NCI-H460 (cell line): Measurements from ENCODE around the gene HSPB6. TPM values are rescaled to one million over a fixed set of nuclear protein-coding genes. Genes with fewer than 3 reads are reported as not detected.
"Not testable (repeated sequence)": the region's sequence is repeated elsewhere in the genome, so short reads cannot be mapped to it uniquely, and the experiment has no call there.

Experiments
- DNase-seq: peaks from one replicate; pipeline ENCODE4 v3.0.0-alpha.2; 2016; ENCODE audit warnings: low read depth; ENCODE audit errors: extremely low read depth
- total RNA-seq: library from RNA; depleted of rRNA; stranded (reverse); fragments of >200 nt; shearing (Covaris generic); gene quantifications from 2 replicates; pipeline ENCODE4 v1.2.3, GENCODE V29; 2014

Gene HSPB6
- total RNA-seq, 1 experiment from 2014 or later = 3.7 TPM

DNA sequence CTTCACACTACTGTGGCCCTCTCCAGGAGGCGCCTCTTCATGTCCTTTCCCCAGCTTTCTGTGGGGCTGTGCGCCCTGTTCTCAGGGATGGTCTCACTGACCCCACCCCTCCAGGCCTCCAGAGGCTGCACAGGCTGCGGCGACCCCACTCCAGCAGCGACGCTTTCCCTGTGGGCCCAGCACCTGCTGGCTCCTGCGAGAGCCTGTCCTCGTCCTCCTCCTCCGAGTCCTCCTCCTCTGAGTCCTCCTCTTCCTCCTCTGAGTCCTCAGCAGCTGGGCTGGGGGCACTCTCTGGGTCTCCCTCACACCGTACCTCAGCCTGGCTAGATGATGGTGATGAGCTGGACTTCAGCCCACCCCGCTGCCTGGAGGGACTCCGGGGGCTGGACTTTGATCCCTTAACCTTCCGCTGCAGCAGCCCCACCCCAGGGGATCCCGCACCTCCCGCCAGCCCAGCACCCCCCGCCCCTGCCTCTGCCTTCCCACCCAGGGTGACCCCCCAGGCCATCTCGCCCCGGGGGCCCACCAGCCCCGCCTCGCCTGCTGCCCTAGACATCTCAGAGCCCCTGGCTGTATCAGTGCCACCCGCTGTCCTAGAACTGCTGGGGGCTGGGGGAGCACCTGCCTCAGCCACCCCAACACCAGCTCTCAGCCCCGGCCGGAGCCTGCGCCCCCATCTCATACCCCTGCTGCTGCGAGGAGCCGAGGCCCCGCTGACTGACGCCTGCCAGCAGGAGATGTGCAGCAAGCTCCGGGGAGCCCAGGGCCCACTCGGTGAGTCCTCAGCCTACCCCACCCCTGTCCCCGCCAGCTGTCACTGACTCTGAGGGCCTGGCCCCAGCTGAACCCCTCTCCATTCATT lies 29.7 kb upstream of the HSPB6 start:
- no peak for DNase-seq

DNA sequence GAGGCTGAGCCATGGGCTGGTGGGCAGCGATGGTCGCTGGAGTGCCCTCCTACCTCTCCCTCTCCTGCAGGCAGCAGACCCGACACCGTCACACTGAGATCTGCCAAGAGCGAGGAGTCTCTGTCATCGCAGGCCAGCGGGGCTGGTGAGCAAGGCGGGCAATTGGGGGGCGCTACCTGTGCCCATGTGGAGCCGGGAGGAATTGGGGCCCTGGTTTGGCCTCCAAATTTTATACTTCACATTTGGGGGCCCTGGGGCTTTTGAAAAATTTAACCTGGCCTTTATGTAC lies 28.5 kb upstream of the HSPB6 start:
- DNase-seq = no peak

DNA sequence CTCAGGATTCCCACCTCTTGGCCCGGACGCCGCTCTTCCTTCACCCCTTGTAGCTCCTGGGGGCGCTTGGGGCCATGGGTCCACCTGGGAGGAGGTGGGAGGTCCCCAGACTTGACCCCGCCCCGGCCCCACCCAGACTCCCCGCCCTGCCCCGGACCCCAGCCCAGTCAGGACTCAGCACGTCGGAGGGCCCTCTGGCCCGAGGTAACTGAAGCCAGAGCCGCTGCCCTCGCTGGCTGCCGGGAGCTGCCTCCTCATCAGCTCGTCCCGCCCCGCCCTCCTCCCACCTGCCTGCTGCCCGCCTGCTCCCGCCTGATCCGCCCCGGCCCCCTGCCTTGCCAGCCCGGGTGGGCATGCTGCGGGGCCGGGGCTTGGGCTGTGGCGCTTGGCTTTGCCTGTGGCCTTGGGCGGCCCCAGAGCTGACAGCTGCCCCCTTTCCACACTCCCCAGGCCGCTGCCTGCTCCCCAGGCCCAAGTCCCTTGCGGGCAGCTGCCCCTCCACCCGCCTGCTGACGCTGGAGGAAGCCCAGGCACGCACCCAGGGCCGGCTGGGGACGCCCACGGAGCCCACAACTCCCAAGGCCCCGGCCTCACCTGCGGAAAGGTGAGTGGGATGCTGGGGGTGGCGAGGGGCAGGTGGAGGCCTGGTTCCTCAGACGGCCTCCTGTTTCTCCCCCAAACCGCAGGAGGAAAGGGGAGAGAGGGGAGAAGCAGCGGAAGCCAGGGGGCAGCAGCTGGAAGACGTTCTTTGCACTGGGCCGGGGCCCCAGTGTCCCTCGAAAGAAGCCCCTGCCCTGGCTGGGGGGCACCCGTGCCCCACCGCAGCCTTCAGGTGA lies 27.9 kb upstream of the HSPB6 start:
- DNase-seq = no peak

DNA sequence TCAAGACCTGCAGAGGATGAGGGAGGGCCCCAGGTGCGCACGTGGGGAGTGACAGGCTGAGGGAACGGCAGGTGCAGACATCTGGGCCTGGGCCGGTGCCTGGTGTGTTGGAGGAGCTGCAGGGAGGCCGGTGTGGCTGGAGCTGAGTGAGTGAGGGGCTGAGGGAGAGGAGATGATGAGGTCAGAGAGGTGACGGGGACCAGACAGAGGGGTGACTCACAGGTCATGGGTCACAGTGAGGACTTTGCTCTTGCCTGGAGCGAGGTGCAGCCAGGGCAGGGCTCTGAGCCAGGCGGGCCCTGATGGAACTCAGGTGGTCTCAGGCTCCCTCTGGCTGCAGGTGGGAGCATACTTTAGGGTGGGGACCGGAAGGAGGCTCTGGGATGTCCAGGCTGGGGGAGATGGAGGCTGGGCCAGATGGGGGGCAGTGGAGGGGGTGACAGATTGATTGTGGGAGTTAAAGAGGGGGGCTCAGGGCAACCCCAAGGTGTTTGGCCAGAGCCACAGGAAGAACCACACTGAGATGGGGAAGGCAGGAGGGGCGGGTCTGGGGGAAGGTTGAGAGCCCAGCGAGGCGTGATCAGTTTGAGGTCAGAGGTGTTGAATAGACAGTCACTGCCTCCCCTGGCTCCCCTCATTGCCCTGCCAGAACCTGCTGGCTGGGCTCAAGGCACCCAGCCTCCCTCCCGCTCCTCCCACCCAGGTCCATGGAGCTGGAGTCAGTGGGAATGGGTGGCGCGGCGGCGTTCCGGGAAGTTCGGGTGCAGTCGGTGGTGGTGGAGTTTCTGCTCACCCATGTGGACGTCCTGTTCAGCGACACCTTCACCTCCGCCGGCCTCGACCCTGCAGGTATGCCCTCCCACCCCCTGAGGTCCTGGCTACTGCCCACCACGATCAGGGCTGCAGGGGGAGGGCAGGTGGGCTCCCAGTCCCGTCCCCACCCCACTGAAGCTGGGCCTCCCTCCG lies 26.9 kb upstream of the HSPB6 start:
- DNase-seq = no peak

DNA sequence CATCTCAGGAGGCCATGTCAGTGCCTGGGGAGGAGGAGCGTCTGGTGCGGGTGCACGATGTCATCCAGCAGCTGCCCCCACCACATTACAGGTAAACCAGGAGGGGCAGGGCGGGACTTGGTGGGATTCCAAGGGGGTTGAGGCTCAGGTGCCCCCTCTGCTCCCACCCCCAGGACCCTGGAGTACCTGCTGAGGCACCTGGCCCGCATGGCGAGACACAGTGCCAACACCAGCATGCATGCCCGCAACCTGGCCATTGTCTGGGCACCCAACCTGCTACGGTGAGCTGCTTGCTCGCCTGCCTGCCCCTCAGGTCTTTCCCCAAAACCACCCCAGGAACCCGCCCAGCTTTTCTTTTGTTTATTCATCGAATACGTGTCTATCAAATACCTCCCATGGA lies 25.8 kb upstream of the HSPB6 start:
- DNase-seq = no peak

DNA sequence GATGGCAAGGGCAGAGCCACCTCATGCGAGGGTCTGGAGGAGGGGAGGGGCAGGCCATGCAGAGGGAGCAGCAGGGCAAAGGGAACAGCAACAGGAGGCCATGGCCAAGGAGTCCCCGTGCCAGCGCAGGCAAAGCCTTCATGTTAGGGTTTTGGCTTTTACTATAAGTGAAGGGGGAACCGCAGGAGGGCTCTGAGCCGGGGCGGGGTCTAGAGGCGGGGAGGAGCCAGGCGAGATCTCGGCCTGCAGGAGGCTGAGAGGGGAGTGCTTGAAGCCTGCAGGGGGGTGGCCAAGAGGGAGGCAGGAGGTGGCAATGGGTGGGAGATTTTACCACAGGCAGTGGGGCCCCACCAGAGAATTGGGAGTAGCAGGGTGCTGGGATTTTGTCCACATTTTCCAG lies 24.8 kb upstream of the HSPB6 start:
- DNase-seq = no peak

DNA sequence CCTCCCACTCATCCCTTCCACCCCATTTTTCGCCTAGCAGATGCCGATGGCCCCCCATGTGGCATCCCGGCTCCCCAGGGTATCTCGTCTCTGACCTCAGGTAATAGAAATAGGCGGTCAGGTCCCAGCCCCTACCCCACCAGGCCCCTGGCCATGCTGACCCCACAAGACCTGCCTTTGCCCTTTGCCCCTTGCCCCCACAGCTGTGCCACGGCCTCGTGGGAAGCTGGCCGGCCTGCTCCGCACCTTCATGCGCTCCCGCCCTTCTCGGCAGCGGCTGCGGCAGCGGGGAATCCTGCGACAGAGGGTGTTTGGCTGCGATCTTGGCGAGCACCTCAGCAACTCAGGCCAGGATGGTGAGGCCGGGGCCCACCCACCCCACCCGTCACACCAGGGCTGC lies 23.9 kb upstream of the HSPB6 start:
- no peak for DNase-seq

DNA sequence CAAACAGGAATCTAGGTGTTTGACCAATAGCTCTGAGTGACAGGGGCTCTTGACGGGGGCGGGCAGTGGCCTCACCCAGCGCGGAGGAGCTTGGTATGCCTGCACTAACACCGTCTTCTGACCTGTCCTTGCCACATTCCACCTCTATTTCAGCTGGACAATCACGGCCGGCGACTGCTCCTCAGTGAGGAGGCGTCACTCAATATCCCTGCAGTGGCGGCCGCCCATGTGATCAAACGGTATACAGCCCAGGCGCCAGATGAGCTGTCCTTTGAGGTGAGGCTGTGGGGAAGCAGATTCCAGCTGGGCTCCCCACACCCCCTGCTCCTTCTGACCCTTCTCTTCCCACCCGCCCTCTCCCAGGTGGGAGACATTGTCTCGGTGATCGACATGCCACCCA lies 23.2 kb upstream of the HSPB6 start:
- no peak for DNase-seq

DNA sequence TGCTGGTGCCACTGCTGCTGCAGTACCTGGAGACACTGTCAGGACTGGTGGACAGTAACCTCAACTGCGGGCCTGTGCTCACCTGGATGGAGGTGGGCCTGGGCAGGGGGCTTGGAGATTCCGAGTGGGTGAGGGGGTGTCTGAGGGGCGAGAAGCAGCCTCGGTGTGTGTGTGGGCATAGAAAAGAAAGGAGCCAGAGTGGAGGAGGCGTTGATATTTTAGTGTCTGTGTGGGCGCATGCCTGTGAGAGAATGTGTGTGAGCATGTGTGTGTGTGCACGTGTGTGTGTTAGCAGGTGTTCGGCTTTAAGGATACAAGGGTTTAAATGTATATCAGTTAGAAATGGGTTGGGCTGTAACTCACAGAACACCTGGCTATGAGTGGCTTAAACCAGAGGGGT lies 22.2 kb upstream of the HSPB6 start:
- DNase-seq = no peak

DNA sequence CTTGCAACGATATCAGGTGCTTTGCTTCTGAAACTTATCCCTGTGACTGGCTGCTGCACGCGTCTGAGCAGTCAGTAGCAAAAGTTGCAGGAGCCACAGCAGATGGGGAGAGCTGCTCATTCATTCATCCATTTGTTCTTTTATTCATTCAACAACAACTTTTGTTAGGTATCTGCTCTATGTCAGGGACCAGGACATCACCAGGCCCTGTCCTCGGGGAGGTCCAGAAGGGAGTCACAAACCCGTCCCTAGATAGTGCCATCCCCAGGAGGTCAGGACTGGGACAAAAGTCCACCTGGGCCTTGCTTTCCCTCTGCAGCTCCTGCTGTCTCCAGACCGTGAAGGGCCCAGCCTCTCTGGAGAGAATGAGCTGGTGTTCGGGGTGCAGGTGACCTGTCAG lies 21.1 kb upstream of the HSPB6 start:
- DNase-seq = no peak

DNA sequence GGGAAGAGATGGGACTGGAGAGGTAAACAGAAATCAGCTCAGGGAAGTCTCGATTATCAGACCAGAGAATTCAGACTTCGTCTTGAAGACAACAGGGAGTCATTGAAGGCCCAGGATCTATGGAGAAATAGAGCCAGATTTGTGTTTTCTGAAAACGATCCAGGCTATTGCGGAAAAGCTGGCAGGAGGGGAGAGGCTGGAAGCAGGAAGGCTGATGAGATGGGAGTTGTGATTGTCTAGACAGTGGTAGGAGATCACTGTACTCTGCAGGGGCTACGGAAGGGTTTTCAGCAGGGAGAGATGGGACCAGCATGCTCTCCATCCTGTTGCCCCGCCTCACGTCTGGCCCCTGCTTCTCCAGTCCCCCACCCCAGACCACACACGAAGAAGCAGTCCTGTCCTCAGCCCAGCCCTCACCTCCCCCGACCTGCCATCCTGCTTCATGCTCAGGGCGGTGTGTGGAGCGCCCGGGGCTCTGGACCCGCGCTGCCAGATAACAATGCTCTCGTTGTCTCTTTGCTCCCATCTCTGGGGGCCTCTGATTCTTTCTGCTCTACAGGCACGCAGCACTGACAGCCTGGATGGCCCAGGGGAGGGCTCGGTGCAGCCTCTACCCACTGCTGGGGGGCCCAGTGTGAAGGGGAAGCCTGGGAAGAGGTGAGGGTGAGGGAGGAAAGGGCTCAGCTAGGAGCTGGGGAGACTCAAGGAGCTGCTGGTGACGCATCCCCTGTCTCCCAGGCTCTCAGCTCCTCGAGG lies 20.4 kb upstream of the HSPB6 start:
- DNase-seq = no peak

DNA sequence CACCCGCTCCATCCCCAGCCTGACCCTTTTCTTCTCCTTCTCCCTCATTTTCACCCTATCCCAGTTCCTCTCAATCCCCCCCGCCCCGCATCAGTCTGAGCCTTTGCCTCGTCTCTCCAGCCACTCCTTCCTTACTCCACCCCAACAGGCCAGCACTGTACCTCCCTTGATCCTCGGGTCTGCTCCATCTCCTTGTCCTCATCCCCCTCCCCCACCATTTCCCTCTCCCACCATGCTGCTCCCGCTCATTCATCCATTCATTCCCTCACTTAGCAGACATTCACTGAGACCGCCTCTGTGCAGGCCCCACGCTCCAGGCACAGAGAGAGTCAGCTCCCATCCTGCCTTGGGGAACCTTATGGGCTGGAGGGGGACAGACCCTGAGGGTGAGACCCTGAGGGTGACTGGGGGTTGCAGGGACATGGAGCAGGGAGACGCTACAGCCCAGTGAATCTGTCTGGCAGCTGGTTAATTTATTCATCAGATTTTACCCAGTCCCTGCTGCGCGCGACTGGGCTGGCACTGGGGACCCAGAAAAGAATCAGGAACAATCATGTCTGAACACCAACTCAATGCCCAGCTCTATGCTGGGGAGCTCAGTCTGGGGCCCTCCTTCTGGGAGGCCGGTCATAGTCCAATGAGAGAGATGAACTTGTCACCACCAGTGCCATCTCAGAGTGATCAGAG lies 19.4 kb upstream of the HSPB6 start:
- no peak for DNase-seq

DNA sequence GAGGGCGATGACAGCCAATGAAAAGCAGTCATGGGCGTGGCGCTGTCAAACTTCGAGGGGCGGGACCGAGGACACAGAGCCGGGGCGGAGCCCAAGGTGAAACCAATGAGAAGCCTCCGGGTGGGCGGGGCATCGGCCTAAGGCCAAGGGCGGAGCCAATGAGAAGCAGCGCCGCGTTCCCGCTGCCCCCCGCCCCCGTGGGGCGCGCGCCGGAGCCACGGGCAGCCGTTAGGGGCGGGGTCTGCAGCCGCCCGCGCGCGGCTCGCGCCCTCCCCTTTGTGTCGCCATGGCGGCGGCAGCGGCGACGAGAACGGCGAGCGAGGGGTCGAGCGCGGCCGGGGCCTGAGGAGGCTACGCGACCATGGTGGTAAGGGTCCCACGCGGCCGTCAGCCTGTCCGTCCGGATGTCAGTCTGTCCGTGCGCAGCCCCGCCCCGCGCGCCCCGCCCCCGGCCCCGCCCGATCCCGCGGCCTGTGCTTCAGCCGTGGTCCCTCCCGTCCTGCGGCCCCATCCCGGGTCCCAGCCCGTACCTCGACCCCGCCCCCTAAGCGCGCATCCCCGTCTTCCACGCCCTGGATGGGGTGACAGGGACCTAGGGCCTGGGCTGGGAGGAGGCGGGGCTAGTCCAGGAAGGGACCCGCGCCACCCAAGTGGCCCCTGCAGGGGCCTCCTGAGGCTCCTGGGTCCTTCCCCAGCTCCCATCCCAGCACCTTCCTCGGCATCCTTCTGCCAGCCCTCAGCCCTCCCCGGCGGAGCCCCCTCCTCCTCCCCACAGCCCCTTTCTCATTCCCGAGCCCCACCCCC lies 18.7 kb upstream of the HSPB6 start, which contains the start of gene ARHGAP33:
Gene ARHGAP33 (plus strand): TSS at position 267 of the 804 bp plus-strand sequence. CDS start 95 bp downstream, at position 362.
- DNase-seq = peak; percentile 97

DNA sequence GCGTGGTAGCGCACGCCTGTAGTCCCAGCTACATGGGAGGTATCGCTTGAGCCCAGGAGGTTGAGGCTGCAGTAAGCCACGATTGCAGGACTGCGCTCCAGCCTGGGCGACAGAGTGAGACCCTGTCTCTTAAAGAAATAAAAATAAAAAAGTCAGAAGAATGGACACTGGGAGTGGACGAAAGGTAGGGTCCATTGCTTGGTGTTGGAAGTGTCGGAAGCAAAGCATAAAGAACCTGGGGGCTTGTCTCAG lies 18.1 kb upstream of the HSPB6 start:
- no peak for DNase-seq

DNA sequence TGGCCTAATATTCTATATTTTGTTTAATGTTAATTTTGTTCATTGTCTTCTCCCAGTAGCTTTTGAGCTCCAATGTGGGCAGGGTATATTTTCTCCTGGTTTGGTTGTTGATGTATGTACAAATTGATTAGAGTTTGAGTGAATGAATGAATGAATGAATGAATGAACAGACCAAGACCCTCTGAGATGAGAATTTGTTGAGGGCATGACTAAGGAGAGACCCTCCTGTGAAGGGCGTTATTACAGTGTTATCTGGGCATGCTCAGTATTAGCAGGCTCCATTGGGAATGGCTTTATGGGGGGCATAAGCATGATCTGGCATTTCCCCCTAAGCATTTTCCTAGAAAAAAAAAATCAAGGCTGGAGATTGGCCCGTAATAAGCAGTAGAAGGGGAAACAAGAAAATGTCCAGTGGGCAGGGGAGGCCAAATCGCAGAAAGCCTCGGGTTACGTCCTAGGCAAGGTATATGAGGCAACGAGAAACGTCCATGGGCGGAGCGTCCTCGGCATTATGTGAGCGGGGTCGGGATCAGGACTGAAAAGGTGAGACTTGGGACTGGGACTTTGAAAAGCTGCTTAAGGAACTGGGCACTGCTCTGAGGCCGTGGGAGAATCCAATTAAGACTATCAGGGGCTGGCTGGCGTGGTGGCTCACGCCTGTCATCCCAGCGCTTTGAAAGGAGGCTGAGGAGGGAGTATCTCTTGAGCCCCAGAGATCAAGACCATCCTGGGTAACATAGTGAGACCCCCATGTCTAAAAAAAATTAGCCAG lies 17.6 kb upstream of the HSPB6 start:
- no peak for DNase-seq

DNA sequence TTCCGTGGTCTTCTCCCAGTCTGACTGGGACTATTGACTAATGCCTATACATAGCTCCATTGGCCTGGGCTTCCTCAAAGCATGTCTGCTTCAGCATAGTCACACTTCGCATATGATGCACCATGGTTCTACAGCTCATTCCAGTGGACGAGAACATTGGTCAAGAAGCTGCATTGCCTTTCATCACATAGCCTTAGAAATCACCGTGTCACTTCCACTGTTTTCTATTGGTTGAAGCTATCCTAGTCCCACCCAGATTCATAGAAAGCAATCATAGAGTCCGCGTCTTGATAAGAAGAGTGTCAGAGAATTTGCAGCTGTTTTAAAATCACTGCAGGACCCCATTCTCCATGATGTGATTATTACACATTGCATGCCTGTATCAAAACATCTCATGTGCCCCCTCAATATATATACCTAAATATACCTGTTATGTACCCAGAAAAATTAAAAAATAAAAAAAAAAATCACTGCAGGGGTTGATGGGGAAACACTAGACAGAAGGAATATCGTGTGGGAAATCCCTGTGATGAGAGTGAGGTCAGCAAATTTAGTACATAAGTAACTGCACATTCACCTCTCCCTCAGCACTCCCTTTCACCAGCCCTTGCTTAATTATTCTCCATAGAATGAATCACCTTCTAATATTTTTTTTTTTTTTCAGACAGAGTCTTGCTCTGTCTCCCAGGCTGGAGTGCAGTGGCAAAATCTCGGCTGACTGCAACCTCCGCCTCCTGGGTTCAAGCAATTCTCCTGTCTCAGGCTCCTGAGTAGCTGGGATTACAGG lies 16.4 kb upstream of the HSPB6 start:
- DNase-seq = no peak

DNA sequence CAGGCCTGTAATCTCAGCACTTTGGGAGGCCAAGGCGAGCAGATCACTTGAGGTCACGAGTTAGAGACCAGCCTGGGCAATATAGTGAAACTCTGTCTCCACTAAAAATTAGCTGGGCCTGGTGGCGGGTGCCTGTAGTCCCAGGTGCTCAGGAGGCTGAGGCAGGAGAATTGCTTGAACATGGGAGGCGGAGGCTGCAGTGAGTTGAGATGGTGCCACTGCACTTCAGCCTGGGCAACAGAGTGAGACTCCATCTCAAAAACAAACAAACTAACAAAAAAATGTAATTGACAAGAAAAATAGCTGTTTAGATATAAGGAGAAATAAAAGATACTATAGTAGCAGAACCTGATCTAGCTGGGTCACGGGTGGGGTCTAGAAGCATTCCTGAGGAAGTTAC lies 15.5 kb upstream of the HSPB6 start:
- not testable (repeated sequence) for DNase-seq

DNA sequence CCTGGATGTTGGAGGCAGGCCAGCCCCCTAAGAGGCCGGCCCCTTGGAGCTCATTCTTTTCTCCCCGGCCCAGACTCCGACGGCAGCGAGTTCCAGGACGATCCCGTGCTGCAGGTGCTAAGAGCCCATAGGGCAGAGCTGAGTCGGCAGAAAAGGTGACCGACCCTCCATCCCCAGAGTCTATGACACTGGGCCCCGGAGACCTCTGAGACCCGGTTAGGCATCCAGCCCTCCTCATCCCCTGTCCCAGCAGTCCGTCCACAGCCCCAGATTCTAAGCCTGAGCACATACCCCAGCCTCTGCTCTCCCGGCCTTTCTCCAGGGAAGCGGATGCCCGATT lies 11.2 kb upstream of the HSPB6 start:
- no peak for DNase-seq
